HG03196 (cell line): ENCODE results near the gene LIMK1.
"Not testable (repeated sequence)": the region's sequence is repeated elsewhere in the genome, so short reads cannot be mapped to it uniquely, and the experiment has no call there.

Experiments used
- ATAC-seq: cut with Tn5 transposase; IDR thresholded peaks from one replicate; pipeline ENCODE4 v1.9.1; 2021; ENCODE audit not compliant: unreplicated experiment

LIMK1 gene

DNA sequence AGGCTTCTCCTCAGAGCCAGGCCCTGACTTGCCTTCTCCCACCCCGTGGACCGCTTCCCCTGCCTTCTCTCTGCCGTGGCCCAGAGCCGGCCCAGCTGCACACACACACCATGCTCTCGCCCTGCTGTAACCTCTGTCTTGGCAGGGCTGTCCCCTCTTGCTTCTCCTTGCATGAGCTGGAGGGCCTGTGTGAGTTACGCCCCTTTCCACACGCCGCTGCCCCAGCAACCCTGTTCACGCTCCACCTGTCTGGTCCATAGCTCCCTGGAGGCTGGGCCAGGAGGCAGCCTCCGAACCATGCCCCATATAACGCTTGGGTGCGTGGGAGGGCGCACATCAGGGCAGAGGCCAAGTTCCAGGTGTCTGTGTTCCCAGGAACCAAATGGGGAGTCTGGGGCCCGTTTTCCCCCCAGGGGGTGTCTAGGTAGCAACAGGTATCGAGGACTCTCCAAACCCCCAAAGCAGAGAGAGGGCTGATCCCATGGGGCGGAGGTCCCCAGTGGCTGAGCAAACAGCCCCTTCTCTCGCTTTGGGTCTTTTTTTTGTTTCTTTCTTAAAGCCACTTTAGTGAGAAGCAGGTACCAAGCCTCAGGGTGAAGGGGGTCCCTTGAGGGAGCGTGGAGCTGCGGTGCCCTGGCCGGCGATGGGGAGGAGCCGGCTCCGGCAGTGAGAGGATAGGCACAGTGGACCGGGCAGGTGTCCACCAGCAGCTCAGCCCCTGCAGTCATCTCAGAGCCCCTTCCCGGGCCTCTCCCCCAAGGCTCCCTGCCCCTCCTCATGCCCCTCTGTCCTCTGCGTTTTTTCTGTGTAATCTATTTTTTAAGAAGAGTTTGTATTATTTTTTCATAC lies 38.0 kb downstream of the LIMK1 start:
- ATAC-seq: no peak

DNA sequence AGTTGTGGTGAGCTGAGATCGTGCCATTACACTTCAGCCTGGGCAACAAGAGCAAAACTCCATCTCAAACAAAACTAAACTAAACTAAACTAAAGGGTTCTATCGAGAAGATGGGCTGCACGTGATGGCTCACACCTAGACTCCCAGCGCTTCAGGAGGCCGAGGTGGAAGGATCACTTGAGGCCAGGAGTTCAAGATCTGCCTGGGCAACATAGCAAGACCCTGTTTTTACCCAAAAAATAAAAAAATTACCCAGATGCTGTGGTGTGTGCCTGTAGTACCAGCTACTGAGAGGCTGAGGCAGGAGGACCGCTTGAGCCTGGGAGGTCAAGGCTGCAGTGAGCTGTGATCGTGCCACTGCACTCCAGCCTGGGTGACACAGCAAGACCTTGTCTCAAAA lies 40.3 kb downstream of the LIMK1 start:
- not testable (repeated sequence) for ATAC-seq

DNA sequence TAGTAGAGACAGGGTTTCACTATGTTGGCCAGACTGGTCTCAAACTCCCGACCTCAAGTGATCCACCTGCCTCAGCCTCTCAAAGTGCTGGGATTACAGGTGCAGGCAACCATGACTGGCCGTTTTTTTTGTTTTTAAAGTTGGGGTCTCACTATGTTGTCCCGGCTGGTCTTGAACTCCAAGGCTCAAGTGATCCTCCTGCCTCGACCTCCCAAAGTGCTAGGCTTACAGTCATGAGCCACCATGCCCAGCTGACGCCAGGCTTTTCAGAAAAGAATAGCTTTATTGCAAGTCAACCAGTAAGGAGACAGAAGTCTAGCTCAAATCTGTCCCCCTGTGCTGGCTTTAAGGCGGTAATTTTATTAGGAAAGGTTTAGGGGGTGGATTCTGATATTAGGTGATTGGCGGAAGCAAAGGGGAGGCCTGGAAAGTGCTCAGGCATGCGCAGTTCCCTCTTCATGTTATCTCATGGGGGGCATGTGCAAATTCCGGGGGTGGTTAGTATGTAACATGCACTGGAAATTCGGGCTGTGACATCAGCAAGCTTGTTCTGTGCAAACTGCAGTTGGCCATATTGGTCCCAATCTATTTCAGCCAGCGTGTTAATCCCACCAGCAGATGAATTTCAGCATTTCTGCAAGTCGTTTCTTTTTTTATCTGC lies 42.7 kb downstream of the LIMK1 start:
- no peak for ATAC-seq

DNA sequence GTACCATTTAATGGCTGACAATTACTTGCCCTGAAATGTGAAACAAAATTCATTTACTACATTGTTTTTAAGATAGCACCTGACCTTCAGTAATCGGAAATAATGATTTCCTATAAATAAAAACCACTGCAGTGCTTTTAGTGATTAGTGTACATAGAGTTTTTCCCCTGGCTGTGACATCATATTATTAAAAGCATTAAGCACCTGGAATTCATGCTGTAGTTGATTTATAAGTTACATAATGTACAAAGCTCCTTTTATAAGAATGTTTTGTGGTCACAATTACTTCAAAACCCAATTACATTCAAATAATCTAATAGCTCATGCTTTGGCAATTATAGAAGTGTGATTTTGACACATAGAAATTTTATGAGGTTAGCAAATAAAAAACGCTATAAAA lies 46.3 kb downstream of the LIMK1 start:
- ATAC-seq: no peak

DNA sequence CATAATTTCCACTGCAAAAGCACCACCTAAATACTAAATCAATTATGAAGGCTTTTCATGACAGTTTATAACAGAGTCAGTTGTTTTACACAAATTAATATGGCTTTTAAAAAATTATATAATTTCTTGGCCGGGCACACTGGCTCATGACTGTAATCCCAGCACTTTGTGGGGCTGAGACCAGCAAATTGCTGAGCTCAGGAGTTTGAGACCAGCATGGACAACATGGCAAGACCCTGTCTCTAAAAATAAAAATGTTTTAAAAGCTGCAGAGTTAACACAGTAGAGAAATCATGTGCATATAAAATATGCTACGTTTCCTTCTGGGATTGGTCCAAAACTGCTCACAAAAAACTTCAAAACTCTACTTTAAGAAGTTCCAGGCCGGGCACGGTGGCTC lies 46.9 kb downstream of the LIMK1 start:
- ATAC-seq: no peak

DNA sequence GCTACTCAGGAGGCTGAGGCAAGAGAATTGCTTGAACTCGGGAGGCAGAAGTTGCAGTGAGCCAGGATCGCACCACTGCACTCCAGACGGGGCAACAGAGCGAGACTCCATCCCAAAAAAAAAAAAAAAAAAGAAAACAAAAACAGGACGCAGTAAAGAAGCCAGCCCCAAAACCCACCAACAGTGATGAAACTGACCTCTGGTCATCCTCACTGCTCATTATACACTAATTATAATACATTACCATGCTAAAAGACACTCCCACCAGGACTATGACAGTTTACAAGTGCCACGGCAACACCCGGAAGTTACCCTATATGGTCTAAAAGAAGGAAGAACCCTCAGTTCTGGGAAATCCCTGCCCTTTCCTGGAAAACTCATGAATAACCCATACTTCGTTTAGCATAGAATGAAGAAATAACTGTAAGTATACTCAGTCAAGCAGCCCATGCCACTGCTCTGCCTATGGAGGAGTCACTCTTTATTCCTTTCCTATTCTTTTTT lies 50.6 kb downstream of the LIMK1 start:
- no peak for ATAC-seq

DNA sequence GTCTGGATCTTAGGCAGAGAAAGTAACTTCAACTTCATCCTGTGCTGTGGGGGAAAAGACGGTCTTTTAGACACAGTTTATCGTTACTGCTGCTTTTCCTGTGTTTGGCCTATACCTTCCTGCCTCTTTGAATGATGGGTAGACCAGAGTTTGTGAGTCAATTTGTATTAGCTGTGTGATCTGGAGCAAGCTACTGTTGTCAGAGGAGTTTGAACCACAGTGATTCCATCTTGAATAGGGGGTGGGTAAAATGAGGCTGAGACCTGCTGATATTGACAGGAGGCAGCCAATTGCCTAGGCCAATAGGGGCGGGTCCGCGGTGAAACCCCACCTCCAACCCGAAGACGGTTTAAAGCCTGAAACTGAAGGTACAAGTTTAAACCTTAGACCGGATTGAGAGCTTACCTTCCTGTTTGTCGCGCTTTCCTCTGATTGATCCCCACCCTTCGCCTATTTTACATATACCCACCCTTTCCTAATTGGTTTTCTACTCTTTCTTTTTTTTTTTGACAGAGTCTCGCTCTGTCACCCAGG lies 54.8 kb downstream of the LIMK1 start:
- ATAC-seq: no peak

DNA sequence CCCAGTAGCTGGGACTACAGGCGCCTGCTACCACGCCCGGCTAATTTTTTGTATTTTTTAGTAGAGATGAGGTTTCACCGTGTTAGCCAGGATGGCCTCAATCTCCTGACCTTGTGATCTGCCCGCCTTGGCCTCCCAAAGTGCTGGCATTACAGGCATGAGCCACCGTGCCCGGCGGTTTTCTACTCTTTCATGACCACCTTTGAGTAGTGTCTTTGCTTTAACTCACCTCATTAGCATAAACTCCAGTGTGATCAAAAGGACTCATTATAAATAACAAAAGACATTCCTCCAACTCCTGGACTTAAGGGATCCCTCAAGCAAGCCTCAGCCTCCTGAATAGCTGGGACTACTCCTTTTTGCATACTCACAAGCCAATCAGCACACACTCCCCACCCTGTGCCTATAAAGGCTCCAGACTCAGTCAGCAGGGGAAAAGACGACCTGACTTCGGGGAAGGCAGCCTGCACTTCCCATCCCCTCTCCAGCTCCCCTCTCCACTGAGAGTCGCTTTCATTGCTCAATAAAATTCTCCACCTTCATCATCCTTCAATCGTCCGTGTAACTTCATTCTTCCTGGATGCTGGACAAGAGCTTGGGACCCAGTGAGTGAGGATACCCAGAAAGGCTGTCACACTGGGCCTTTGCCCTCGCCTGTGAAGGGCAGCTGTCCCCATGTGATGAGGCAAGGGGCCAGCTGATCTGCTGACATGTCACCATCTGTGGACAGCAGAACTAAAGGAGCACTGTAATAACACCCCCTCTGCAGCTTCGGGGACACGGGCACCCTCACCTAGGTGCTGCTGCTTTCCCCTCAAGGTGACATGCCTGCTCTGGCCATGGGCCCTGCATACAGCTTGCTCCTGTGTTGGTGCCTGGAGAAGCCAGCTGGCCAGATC lies 55.6 kb downstream of the LIMK1 start:
- no peak for ATAC-seq

DNA sequence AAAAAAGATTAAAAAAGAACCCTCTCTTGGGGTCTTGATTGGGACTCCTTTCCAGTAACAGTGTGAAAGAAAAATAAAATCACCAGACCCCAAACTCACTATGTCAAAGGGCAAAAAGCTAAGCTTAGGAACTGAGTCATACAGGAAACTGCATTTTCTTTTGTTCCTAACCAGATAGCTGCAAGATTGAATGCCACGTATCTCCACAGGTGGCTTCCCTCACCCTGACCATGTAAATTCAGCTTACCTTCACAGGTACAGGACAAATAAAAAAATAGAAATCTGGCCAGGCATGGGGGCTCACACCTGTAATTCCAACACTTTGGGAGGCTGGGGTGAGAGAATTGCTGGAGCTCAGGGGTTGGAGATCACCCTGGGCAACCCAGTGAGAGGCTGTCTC lies 58.1 kb downstream of the LIMK1 start:
- ATAC-seq: no peak

DNA sequence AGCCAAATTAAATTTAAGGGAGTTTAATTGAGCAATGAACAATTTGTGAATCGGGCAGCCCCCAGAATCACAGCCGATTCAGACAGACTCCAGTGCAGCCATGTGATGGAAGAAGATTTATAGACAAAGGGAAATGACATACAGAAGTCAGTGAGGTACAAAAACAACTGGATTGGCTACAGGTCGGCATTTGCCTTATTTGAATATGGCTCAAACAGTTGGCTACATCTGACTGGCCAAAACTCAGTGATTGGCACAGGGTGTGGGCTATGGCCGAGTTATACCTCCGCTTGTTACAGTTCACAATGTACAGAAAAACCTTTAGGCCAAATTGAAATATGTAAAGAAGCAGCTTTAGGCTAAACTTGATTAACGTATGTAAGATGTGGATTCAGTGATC lies 59.8 kb downstream of the LIMK1 start:
- no peak for ATAC-seq

DNA sequence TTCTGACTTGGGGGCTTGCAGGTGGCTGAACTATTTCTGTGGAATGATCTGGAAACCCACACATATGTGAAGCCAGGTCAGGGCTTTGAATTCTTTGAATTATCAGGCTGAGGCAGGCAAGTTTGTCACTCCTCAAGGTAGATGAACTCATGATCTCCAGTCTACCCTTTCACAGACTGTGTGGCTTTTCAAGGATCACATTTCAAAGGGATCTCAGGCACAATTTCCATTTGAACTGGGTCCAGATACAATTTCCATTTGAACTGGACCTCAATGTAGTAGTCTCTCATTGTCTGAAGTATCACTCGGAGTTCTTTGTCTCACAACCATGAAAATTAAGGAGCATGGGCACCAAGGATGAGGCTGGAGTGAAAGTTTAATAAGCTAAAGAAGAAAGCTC lies 64.9 kb downstream of the LIMK1 start:
- no peak for ATAC-seq

DNA sequence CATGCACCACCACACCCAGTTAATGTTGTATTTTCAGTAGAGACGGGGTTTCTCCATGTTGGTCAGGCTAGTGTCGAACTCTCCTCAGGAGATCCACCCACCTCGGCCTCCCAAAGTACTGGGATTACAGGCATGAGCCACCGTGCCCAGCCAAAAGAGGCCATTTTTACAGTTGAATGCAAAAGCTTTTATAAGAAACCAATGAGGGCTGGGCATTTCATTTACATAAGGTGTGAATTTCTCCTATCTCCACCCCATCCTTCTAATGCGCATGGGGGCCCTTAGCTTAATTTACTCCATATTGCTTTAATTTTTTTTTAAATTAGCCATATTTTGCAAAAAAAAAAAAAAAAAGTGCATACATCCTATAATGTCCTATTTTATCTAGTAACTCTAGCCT lies 65.5 kb downstream of the LIMK1 start:
- no peak for ATAC-seq

DNA sequence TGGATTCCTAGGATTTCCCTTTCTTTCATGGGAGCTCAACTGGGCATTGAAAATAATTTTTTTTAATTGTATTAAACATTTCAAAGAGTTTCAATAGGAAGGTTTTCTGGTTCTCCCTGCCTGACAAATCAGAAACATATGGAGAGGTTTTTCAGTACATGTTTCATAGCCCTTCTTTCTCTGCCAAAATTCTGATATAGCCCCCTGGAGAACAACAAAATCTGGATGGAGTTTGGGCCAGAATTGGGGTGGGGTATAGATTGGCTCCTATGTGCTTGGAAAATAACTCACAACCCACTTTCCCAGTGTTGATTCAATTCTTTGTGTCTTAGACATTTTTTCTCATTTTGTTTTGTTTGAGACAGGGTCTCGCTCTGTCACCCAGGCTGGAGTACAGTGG lies 66.0 kb downstream of the LIMK1 start:
- ATAC-seq: no peak

DNA sequence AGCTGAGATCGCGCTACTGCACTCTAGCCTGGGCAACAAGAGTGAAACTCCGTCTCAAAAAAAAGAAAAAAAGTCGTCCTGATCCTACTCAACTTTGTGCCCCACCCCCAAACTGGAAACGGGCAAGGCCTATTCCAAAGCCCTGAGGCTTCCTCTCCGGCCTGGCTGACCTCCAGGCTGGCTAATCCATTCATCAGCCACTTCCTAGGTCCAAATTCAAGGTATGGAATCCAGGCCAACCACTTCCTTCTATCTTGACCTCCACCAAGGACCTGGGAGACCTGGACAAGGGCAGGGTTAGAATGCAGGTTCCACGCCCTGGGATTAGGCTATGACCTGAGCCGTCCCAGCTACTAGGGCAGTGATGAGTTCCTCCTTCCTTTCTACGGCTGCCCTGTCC lies 70.1 kb downstream of the LIMK1 start:
- ATAC-seq: no peak

DNA sequence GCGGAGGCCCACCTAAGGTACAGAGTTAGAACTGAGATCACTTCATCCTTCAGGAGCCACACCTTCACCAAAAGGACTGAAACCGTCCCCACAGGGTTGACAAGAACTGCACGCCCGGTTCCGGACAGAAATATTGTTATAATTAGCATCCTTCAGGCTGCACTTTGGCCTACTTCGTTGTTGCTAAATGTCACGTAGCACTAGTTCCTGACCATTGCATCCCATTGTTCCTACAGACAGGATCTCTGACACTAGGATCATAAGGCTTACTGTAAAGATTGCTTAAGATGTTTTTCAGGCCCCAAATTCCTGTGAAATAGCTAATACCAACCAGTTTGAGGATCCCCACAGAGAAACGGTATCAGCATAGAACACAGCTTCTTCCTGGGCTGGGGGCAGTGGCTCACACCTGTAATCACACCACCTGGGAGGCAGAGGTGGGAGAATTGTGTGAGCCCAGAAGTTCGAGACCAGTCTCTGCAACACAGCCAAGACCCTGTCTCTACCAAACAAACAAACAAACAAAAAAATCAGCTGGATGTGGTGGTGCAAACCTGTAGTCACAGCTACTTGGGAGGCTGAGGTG lies 72.3 kb downstream of the LIMK1 start:
- ATAC-seq: no peak

DNA sequence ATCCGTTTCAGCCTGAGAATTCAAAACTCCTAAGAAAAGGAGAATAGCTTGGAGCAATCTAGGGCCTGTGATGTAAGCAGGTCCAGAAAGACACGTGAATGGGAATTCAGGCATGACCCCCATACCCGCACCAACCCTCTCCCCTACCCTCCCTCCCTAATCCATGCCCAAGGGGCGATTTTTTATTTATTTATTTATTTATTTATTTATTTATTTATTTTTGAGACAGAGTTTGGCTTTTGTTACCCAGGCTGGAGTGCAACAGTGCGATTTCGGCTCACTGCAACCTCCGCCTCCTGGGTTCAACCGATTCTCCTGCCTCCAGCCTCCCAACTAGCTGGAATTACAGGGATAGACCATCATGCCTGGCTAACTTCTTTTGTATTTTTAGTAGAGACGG lies 74.0 kb downstream of the LIMK1 start:
- no peak for ATAC-seq

DNA sequence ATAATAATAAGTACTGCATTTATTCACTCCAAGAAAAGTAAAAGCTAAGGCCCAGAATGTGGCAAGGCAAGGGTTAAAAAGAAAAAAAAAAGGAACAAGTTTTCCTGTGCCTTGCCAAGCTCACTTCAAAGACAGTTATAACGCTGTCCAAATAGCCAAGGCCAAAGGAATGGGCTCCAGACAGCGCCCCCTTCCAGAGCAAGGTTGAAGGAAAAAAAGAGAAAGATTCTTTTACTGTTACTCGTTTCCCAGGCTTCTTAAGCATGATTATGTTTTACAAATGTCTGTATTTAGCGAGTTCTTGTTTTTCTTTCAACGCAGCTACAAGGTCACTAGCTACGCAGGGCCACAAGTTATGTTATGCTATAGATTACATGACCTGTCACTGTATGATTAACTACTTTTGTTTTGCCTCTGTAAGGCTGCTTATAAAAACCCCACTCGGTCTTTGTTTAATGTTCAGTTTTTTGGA lies 81.4 kb downstream of the LIMK1 start:
- no peak for ATAC-seq

DNA sequence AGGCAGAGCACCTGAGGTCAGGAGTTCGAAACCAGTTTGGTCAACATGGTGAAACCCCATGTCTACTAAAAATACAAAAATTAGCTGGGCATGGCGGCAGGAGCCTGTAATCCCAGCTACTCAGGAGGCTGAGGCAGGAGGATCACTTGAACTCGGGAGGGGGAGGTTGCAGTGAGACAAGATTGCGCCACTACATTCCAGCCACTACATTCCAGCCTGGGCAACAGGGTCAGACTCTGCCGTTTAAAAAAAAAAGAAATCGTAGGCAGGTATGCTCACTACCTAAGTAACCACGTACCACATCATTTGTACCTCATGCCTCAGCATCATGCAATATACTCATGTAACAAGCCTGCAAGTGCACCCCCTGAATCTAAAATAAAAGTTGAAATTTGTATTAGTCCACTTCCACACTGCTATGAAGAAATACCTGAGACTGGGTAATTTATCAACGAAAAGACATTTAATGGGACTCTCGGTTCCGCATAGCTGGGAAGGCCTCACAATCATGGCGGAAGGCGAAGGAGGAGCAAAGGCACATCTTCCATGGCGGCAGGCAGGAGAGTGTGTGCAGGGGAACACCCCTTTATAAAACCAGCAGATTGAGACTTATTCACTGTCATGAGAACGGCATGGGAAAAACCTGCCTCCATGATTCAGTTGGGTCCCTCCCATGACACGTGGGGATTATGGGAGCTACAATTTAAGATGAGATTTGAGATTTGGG lies 82.4 kb downstream of the LIMK1 start:
- ATAC-seq: no peak

DNA sequence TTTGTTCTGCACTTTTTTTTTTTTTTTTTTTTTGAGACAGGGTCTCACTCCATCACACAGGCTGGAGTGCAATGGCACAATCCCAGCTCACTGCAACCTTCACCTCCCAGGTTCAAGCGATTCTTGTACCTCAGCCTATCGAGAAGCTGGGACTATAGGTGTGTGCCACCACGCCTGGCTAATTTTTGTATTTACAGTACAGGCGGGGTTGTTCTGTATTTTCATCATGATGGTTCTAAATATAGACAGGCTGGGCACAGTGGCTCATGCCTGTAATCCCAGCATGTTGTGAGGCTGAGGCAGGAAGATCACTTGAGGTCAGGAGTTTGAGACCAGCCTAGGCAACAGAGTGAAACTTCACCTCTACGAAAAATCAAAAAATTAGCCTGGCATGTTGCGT lies 83.7 kb downstream of the LIMK1 start:
- ATAC-seq: not testable (repeated sequence)
